Retinal pigment epithelial cell (primary cell): ENCODE measurements around the gene XPO4.
A peak's percentile ranks its signal among the peaks of the same experiment; 100 is the strongest.

ENCODE experiments used
- DNase-seq: peaks from one replicate; pipeline ENCODE4 v3.0.0-alpha.2; 2010; ENCODE audit warnings: low read depth
- H3K4me3 ChIP-seq: 2 replicates; pipeline ENCODE4 v1.5.1; 2011; ENCODE audit warnings: mild to moderate bottlenecking, low read length, control low read depth, moderate library complexity
- CTCF ChIP-seq: conservative IDR thresholded peaks from 2 replicates; pipeline ENCODE4 v1.5.1; 2011; ENCODE audit warnings: low read depth, low read length, control low read depth, inconsistent platforms

XPO4 gene

GRCh38 chr13:20773194-20774080 is 129.1 kb downstream of the XPO4 start, which contains the start of gene EEF1AKMT1:
TSS of gene EEF1AKMT1 (minus strand) at chr13:20773961. CDS start at chr13:20757598, 16,363 bp downstream.
- peak within 1 kb of the TSS; percentile 55 for H3K4me3 ChIP-seq
- no peak for TF ChIP-seq CTCF

GRCh38 chr13:20772401-20773131 is 130.0 kb downstream of the XPO4 start:
- peak overlapping the region; percentile 55 for H3K4me3 ChIP-seq
- no peak for TF ChIP-seq CTCF
- no peak for DNase-seq

More at GRCh38 chr13:20773194-20774080, 129.1 kb downstream of the XPO4 start, which contains the start of gene EEF1AKMT1:
- DNase-seq, result peak; percentile 68

GRCh38 chr13:20769834-20770233 is 132.7 kb downstream of the XPO4 start:
- TF ChIP-seq CTCF, result no peak
- H3K4me3 ChIP-seq, result no peak overlapping the region
- DNase-seq, result no peak

GRCh38 chr13:20769091-20769490 is 133.5 kb downstream of the XPO4 start:
- no peak for TF ChIP-seq CTCF
- DNase-seq, result no peak
- no peak overlapping the region for H3K4me3 ChIP-seq

GRCh38 chr13:20767309-20767943 is 135.1 kb downstream of the XPO4 start:
- TF ChIP-seq CTCF, result no peak
- no peak overlapping the region for H3K4me3 ChIP-seq
- no peak for DNase-seq

- no peak for TF ChIP-seq CTCF
- no peak overlapping the region for H3K4me3 ChIP-seq
- DNase-seq, result no peak
Observed at GRCh38 chr13:20760872-20761271, 141.7 kb downstream of the XPO4 start.
